Fibroblast of lung (primary cell): ENCODE measurements around the gene JPH2.

Source experiments
- EZH2 ChIP-seq: IDR thresholded peaks from 2 replicates; pipeline ENCODE4 v1.5.1; 2012; ENCODE audit warnings: low read length, control low read depth, mild to moderate bottlenecking; ENCODE audit errors: missing control alignments
- TF ChIP-seq, protein P1 (sequence below), 2 donors: IDR thresholded peaks in 1 of 2; conservative IDR thresholded peaks in 1 of 2; 1 replicate in 1 of 2; 2 replicates in 1 of 2; pipeline ENCODE4 v1.5.1; 2011 to 2012; ENCODE audit warnings: low read length in 2 of 2, control low read depth in 1 of 2, inconsistent platforms in 1 of 2, low read depth in 1 of 2, mild to moderate bottlenecking in 1 of 2

GRCh38 chr20:44198872-44199271 lies 11.9 kb upstream of the JPH2 start:
- TF ChIP-seq, protein P1, sequence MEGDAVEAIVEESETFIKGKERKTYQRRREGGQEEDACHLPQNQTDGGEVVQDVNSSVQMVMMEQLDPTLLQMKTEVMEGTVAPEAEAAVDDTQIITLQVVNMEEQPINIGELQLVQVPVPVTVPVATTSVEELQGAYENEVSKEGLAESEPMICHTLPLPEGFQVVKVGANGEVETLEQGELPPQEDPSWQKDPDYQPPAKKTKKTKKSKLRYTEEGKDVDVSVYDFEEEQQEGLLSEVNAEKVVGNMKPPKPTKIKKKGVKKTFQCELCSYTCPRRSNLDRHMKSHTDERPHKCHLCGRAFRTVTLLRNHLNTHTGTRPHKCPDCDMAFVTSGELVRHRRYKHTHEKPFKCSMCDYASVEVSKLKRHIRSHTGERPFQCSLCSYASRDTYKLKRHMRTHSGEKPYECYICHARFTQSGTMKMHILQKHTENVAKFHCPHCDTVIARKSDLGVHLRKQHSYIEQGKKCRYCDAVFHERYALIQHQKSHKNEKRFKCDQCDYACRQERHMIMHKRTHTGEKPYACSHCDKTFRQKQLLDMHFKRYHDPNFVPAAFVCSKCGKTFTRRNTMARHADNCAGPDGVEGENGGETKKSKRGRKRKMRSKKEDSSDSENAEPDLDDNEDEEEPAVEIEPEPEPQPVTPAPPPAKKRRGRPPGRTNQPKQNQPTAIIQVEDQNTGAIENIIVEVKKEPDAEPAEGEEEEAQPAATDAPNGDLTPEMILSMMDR (conservative IDR thresholded peaks at IDR 0.05 in 1 of 2, IDR thresholded peaks at IDR 0.05 in 1 of 2; ENCODE audit: low read depth in 1 of 2, low read length in 2 of 2): no peak
- no peak for TF ChIP-seq EZH2
